Heart right ventricle (tissue), 16 donors: Measurements from ENCODE around the gene NMRK2. TPM values are rescaled to one million over a fixed set of nuclear protein-coding genes. Genes with fewer than 3 reads are reported as not detected.
"Not testable (repeated sequence)": the region's sequence is repeated elsewhere in the genome, so short reads cannot be mapped to it uniquely, and the experiment has no call there.

Source experiments
- ATAC-seq, 8 donors: fragments of 200-7000 bp; cut with Tn5 transposase; one replicate each; pipeline ENCODE4 v1.9.1; 2020; ENCODE audit warnings: mild to moderate bottlenecking in 8 of 8, moderate library complexity in 8 of 8, moderate number of reproducible peaks in 1 of 8
- DNase-seq, 2 donors: peaks; one replicate each; pipeline ENCODE4 v3.0.0-alpha.2; 2020
- H3K27ac ChIP-seq, 10 donors: fragments of 200-600 bp; sonication (generic) in 2 of 10; one replicate each; pipeline versions ENCODE4 v1.5.0 to v1.8.0; 2020 to 2022; ENCODE audit warnings: mild to moderate bottlenecking in 3 of 10
- H3K27me3 ChIP-seq, 7 donors: fragments of 200-600 bp; one replicate each; pipeline ENCODE4 v1.8.0; 2021 to 2022; ENCODE audit warnings: mild to moderate bottlenecking in 2 of 7
- H3K36me3 ChIP-seq, 9 donors: fragments of 200-600 bp; sonication (generic) in 1 of 9; one replicate each; pipeline versions ENCODE4 v1.5.0 to v1.8.0; 2020 to 2022; ENCODE audit warnings: mild to moderate bottlenecking in 2 of 9
- H3K4me1 ChIP-seq, 9 donors: fragments of 200-600 bp; sonication (generic) in 1 of 9; one replicate each; pipeline versions ENCODE4 v1.5.0 to v1.8.0; 2020 to 2022; ENCODE audit warnings: mild to moderate bottlenecking in 4 of 9
- H3K4me3 ChIP-seq, 10 donors: fragments of 200-600 bp; sonication (generic) in 2 of 10; one replicate each; pipeline versions ENCODE4 v1.5.0 to v1.8.0; 2020 to 2022; ENCODE audit warnings: mild to moderate bottlenecking in 7 of 10, moderate library complexity in 2 of 10
- H3K9me3 ChIP-seq, 11 donors: fragments of 200-600 bp in 10 of 11; sonication (generic) in 2 of 11; one replicate each; pipeline versions ENCODE4 v1.5.0 to v1.8.0; 2013 to 2022; ENCODE audit warnings: mild to moderate bottlenecking in 2 of 11, control low read depth in 1 of 11, moderate library complexity in 1 of 11
- WGBS, 2 donors: extraction: QIAGEN DNeasy Blood & Tissue Kit; methylation state at CpG; one replicate each; pipeline ENCODE4 v1.1.7; 2013; ENCODE audit warnings: inconsistent platforms in 1 of 2; 5-methylcytosine and 5-hydroxymethylcytosine counted together
- intact Hi-C, 10 donors: fragments of 100-400 bp; cut with DNase I; formaldehyde crosslinking; loops; one replicate each; pipeline versions ENCODE4 v1.11.1 to v1.14.2; 2022
- polyA plus RNA-seq, 2 donors: library from polyadenylated mRNA; stranded (reverse); fragments of 200-250 nt; gene quantifications; one replicate each; pipeline ENCODE4 v1.2.3, GENCODE V29; 2013
- total RNA-seq, 10 donors: library from RNA; stranded (reverse); fragmentation: NEBNext Ultra II Directional in 3 of 10; extraction: Animal tissue kit (Norgen Biotek cat#: 25700) in 3 of 10; gene quantifications; one replicate each; pipeline versions ENCODE4 v1.2.1 to v1.2.4, GENCODE V29; 2021 to 2023
- TF ChIP-seq, protein P1 (sequence below), 9 donors: fragments of 200-600 bp; sonication (generic) in 2 of 9; IDR thresholded peaks; one replicate each; pipeline versions ENCODE4 v1.5.0 to v1.8.0; 2021 to 2022; ENCODE audit warnings: antibody characterized with exemption in 9 of 9, mild to moderate bottlenecking in 5 of 9, moderate library complexity in 1 of 9
- donor health status: Arrhythmogenic right ventricular cardiomyopathy.
- donor health status: ischemic (EF 13 %, LVEDD 7.1; RV severe dilation, severe dysfunction).
- donor health status: healthy with polysubstance abuse.
- donor health status: DM: no; HTN: yes; CAD: no.
- donor health status: DM: no; HTN: no; CAD: no.
- donor health status: ischemic (EF 25% LVEDD 6.9; RV normal size, moderate dysfunction).
- donor health status: ischemic (EF 25% LVEDD 5.7; RV mildly dilated, moderate dysfunction).
- donor health status: healthy.
- donor health status: DM: yes; HTN: yes; CAD: no.
- donor health status: Ischemic cardiomyopathy.
- donor health status: ischemic (EF 35%, LVEDD 5.7; RV mildly dilated, moderate dysfunction).
- donor health status: nonischemic (EF 11% LVEDD 7.7; RV severe dilation, severe dysfunction).
- donor health status: DM: yes; HTN: yes; CAD: no.
- donor health status: PGD.
- donor health status: ischemic (EF 29% LVEDD 5.4; RV normal size, mild dysfunction).
- donor health status: nonischemic (EF 23%, LVEDD 6.1; RV moderate dilation, normal function).

NMRK2 gene
- total and polyA plus RNA-seq, 12 donors, result 241 to 2,570 (median 741) TPM

GRCh38 chr19:3923096-3923758, 9.6 kb upstream of the NMRK2 start:
- Histone ChIP-seq H3K4me3 (no peak overlapping the region), H3K4me1 (no peaks in the 10 kb centered on the region), H3K36me3 (no peaks in the 10 kb centered on the region), H3K27me3 (no peaks in the 10 kb centered on the region), H3K27ac (no peak overlapping the region), H3K9me3 (peaks cover 0 to 34% (median 10%) of the 10 kb centered on the region in 11 donors)
- TF ChIP-seq, protein P1, sequence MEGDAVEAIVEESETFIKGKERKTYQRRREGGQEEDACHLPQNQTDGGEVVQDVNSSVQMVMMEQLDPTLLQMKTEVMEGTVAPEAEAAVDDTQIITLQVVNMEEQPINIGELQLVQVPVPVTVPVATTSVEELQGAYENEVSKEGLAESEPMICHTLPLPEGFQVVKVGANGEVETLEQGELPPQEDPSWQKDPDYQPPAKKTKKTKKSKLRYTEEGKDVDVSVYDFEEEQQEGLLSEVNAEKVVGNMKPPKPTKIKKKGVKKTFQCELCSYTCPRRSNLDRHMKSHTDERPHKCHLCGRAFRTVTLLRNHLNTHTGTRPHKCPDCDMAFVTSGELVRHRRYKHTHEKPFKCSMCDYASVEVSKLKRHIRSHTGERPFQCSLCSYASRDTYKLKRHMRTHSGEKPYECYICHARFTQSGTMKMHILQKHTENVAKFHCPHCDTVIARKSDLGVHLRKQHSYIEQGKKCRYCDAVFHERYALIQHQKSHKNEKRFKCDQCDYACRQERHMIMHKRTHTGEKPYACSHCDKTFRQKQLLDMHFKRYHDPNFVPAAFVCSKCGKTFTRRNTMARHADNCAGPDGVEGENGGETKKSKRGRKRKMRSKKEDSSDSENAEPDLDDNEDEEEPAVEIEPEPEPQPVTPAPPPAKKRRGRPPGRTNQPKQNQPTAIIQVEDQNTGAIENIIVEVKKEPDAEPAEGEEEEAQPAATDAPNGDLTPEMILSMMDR (IDR thresholded peaks at IDR 0.05), result no peak
- ATAC-seq (no peak), DNase-seq (no peak)
- intact Hi-C loops, result no loop called here

DNA sequence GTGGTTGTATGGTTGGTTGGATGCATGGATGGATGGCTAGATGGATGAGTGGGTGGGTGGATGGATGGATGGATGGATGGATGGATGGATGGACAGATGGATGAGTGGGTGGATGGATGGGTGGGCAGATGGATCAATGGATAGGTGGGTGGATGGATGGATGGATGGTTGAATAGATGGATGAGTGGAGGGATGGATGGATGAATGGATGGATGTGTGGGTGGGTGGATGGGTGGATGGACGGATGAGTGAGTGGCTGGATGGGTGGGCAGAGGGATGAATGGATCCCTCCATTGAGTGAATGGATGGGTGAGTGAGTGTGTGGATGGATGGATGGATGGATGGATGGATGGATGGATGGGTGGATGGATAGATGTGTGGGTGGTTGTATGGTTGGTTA, 9.0 kb upstream of the NMRK2 start:
- Histone ChIP-seq H3K27me3 (no peaks in the 10 kb centered on the region), H3K36me3 (no peaks in the 10 kb centered on the region), H3K27ac (no peak overlapping the region), H3K9me3 (peaks cover 0 to 34% (median 10%) of the 10 kb centered on the region in 11 donors), H3K4me1 (no peaks in the 10 kb centered on the region), H3K4me3 (no peak overlapping the region)
- TF ChIP-seq, protein P1 (IDR thresholded peaks at IDR 0.05), result no peak
- intact Hi-C loops, result no loop called here
- ATAC-seq (no peak), DNase-seq (no peak)
- 70 to 80% methylated on average over 1 of the region's 1 CpG for WGBS, 2 donors

DNA sequence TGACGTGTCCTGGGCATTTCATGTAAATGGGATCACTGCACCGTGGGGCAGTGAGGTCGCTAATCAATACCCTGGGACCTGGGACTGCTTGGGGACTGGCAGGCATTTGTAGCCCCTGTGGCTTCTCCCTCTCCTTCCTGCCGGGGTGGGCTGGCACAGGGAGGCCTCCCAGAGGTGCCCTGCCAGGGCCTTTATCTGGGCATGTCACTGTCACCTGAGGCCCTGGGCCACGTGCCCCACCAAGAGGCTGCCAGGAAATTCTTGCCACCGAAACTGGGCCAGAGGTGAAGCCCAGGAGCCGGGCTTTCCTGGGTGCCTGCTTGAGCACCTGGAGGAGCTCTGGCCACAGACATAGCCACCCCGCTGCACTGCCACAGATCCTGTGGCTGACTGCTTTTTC, 1.8 kb upstream of the NMRK2 start:
- ATAC-seq (peak; percentile 46 to 81 (median 74)), DNase-seq (peak; percentile 73 to 75)
- Histone ChIP-seq H3K4me3 (no peak overlapping the region), H3K27ac (peak overlapping the region; percentile 13 to 97 (median 83)), H3K36me3 (no peaks in the 10 kb centered on the region), H3K9me3 (no peaks in the 10 kb centered on the region), H3K4me1 (peaks cover 0 to 19% (median 5%) of the 10 kb centered on the region in 9 donors), H3K27me3 (peaks cover 0 to 35% (median 13%) of the 10 kb centered on the region in 7 donors)
- TF ChIP-seq, protein P1 (IDR thresholded peaks at IDR 0.05), result peak in 2 of 9 donors; percentile 9 to 10
- intact Hi-C loops, result no loop called here
- WGBS, 2 donors, result 39 to 47% methylated on average over 8 of the region's 8 CpGs

- DNase-seq (no peak), ATAC-seq (peak in 1 of 8 donors; percentile 1)
- Histone ChIP-seq H3K4me3 (peak overlapping the region in 1 of 10 donors; percentile 60), H3K27me3 (peaks cover 0 to 35% (median 13%) of the 10 kb centered on the region in 7 donors), H3K36me3 (peaks cover 0 to 22% (median 0%) of the 10 kb centered on the region in 9 donors), H3K27ac (peak overlapping the region in 3 of 10 donors; percentile 3 to 44 (median 5)), H3K9me3 (no peaks in the 10 kb centered on the region), H3K4me1 (peaks cover 0 to 17% (median 3%) of the 10 kb centered on the region in 9 donors)
- TF ChIP-seq, protein P1 (IDR thresholded peaks at IDR 0.05), result no peak
- WGBS, 2 donors, result 82% methylated on average over 25 to 27 of the region's 29 CpGs
- intact Hi-C loops, result no loop called here
Observed at GRCh38 chr19:3936506-3937442, 3.9 kb downstream of the NMRK2 start.

DNA sequence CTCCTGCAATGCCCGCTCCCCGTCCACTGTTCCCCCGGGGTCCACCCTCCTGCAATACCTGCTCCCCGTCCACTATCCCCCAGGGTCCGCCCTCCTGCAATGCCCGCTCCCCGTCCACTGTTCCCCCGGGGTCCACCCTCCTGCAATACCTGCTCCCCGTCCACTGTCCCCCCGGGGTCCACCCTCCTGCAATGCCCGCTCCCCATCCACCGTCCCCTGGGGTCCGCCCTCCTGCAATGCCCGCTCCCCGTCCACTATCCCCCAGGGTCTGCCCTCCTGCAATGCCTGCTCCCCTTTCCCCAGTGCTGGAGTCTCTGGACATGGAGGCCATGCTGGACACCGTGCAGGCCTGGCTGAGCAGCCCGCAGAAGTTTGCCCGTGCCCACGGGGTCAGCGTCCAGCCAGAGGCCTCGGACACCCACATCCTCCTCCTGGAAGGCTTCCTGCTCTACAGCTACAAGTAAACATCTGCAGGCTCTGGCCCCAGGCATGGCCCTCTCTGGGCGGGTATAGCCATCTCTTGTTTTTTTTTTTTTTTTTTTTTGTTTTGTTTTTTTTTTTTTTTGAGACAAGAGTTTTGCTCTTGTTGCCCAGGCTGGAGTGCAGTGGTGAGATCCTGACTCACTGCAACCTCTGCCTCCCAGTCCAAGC, 5.6 kb downstream of the NMRK2 start:
- ATAC-seq, H3K27ac ChIP-seq, H3K9me3 ChIP-seq, DNase-seq, H3K4me3 ChIP-seq, intact Hi-C loops: not testable (repeated sequence)
- peaks cover 0 to 30% (median 0%) of the 10 kb centered on the region in 9 donors for H3K36me3 ChIP-seq
- WGBS, 2 donors, result 88 to 92% methylated on average over 22 of the region's 22 CpGs
- peaks cover 0 to 15% (median 3%) of the 10 kb centered on the region in 9 donors for H3K4me1 ChIP-seq
- H3K27me3 ChIP-seq, result peaks cover 0 to 19% (median 7%) of the 10 kb centered on the region in 7 donors
